Measurements from ENCODE around the gene CSMD2.

Gene CSMD2

DNA sequence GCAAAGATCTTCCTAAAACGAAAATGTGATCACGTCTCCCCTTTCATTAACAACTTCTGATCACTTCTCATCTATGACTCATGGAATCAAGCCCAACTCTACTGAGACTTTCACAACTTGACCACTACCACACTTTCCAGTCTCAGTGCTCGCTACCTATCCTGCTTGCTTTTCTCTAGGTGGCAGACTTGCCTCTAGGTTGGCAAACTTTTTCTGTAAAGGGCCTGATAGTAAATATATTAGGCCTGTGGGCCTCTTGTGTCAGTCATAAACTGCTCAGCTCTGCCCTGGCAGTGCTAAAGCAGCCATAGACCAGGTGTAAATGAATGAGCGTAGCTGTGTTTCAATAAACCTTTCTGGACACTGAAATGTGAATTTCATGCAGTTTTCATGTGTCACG, 322.7 kb downstream of the CSMD2 start:
- no peak for DNase-seq

DNA sequence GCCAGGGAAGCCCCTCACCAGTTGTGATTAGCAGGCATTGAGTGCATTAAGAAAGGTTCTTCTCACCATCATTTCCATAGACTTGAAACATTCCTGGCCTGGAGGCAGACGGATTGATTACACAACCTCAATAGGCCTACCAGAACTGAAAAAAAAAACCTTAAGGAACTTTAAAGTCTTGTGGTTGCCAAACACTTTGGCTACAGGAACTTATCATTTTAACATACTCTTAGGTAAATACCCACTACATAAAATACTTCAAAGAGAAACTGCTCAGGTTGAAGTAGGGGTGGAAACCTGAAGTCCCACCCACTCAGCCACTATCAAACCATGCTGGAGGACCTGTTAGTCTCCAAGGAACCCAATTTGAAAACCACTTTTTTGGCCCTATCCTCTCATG, 323.5 kb downstream of the CSMD2 start:
- DNase-seq, result no peak

DNA sequence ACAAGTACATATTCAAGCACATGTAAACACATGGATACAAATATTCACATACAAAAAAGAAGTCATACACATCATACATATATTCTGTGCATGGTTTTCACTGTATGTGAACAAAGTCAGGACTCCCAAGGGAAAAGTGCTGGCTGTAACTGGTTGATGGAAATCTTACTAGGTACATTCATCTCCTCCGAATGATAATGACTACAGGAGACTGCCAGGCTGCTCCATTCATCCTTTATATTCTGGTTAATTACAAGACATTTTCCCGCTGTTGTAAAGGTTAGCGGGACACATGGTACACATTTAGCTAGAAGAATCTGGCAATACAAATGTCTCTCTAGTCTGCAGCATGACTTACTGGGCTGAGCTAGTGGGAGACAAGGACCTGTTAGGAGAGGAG, 327.4 kb downstream of the CSMD2 start:
- no peak for DNase-seq

DNA sequence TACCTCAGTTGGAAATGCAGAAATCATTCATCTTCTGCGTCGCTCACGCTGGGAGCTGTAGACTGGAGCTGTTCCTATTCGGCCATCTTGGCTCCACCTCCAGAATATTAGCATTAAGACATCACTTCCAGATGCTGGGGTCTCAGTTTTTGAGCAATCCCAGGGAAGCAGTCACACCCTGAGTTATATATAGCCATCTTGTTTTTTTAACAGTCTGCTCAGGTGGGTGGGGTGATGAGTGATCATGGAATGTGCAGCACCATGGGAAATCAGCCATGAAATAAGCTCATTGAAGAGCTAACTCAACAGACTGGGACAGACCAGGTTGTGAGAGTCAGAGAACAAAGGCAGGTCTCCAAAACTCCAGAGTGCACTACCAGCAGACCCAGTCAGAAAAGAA, 328.1 kb downstream of the CSMD2 start:
- no peak for DNase-seq

DNA sequence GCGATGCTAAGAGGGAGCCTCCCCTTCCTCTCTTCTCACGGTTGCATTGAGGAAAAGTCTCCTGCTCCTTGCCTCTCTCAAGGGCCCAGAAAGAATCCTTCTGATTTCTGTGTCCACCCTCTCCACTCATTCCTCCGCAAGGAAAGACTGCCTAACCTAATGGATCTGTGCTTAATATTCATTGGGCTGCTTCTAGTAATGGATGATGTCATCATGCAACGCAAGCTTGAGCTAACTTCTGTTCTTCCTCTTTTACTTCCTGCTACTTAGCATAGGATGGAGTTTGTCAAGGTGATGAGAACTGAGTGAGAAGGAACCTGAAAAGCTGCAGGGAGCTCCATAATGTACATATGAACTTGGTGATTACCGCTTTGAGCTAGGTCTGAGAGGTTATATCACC, 336.4 kb downstream of the CSMD2 start:
- no peak for DNase-seq

DNA sequence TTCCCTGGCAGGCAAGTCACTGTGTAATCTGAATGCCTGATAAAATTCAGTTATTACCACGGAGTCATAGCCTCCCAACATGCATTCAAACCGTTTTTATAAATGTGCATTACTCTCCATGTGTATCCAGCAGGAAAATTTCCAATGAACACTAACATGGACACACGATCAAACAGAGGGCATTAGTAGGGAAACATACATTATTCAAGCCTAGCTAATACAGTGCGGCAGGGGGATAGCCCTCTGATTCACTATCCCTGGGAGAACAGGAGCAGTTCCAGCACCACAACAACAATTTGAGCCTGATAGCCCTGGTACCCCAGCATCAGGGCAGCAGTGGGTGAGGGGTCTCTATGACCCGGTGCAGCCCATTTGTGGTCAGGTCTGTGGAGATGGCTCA, 337.0 kb downstream of the CSMD2 start:
- no peak for DNase-seq

DNA sequence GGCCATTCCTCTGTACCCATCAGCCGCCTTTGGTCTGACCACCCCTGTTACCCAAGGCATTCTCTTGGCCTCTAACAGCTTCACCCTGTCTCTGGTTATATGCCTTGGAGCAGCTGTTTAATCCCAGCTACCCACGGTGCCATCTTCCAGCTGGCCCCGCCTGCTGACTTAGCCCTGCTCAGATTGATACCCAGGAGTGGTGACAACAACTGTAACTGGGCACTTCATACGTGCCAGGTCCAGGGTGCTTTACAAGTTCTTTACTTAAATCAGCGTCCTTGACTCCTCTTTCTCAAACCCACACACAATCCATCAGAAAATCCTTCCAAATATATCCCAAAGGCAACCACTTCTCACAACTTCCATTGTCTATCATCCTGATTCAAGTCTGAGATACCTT, 338.3 kb downstream of the CSMD2 start:
- no peak for DNase-seq

DNA sequence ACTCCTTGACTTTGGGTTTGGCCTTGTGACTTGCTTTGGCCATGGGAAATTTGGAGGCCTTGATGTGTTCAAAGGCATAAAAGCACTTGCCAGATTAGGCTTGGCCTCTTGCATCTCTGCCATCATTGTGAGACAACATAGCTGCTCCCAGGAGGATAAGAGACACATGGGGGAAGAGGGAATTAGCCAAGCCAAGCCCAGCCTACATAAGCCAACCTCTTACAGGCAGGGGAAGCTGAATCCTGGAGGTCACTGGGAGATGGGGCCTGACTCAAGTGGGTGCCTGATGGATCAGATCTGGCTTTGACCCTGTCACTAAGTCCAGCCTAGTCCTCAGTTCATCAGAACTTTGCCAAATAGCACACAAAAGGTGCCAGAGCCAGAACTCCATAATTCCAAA, 338.7 kb downstream of the CSMD2 start:
- no peak for DNase-seq

DNA sequence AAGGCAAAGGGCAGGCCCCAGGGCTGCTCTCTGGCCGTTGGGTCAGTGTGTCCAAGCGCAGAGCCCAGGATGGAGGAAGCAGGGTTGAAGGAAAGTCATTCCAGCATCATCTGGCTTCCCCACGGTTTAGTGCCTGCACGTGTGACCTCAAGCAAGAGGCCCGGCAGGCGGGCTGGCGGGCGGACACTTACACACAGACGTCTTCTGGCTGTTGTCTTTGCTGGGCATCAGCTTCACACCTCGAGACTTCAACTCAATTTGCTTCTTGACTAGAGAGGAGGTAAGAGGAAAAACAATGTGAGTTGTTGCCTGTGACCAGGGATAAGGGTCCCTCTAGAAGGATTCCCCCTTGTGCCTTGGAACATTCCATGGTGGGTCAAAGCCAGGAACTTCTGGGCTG, 339.5 kb downstream of the CSMD2 start:
- DNase-seq, result no peak

DNA sequence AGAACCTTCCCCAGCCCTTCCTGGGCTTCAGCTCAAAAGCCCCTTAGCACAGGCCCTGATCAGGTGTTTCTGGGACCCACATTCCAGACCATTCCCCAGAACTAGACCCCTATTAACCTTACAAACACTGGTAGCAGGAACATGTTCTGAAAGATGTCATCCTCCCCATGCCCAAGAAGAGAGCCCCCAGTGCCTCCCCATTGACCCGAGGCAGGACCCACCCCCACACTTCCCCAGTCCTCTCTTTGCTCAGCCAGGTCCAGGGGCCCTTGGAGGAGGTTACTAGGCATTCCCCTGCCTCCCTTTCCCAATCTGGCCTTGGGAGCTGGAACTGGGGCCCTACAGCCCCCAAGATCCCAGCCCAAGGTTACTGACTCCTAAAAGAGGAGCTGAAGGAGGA, 340.1 kb downstream of the CSMD2 start:
- no peak for DNase-seq

DNA sequence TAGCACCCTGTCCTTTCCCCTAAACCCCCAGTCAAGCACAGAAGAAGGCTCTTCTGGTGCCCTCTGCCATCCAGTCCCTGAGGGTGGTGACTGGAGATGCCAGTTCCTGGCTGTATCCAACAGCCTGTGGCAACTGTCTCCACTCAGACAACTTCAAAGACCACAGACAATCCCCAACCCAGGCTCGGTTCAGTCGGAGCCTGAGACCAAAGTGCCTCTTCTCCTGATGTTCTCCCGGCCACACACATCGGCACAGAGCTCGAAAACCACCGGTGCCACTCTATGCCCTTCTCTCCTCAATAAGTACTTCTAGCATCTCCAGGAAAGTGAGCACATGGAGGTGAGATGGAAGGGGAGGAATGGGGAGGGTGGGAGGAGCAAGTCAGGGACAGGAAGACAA, 340.7 kb downstream of the CSMD2 start:
- DNase-seq, result no peak

DNA sequence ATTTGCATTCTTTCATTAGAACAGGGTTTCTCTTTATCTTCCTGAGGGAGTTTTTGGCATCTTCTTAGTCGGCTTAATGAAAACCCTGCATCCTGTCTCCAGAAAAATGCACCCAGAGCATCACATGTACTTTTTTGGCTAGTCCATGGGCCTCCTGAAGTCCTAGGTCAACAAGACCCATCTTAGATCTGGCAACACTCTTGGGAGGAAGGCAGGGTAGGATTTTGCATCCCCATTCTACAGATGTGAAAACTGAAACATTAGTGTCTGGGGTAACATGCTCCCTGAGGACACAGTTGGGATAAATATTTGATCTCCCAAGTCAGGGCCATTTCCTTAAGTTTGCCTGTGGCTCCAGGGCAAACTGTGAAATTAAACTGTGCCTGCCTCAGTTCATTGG, 341.2 kb downstream of the CSMD2 start:
- no peak for DNase-seq

DNA sequence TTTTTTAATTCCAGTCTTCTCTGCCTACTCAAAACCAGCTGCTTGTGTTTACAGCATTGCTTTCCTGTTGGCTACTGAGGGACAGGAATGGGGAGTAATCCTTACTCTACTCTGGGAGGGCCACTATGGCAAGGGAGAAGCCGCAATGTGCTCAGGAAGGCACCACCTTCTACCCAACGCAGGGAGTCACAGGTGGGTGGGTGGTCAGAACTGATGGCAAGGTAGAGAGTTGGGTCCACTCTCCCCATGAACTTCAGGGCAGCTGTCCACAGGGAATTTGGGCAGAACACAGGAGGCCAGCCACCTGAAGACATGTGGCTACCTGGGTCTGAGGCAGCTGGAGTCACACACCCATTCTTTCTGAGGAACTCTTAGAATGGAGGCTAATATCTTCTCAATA, 341.6 kb downstream of the CSMD2 start:
- no peak for DNase-seq

DNA sequence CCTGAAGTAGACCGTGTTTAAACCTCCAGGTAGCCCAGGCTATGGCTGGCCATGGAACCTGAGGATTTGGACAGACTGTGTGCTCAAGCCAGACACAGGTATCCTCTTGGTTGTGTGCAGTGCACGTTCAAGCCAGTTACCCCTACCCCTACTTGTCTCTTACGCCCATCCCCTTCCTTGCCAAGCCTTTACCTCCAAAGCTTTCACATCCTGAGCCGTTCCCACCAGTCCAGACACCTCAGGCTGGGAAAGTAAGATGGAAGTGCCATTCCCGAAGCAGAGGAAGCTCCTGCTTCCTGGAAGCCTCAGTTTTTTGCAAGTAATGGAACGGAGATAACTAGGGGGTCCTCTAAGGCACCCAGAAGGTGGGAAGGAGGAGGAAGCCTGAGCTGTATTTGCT, 342.6 kb downstream of the CSMD2 start:
- DNase-seq, result no peak

DNA sequence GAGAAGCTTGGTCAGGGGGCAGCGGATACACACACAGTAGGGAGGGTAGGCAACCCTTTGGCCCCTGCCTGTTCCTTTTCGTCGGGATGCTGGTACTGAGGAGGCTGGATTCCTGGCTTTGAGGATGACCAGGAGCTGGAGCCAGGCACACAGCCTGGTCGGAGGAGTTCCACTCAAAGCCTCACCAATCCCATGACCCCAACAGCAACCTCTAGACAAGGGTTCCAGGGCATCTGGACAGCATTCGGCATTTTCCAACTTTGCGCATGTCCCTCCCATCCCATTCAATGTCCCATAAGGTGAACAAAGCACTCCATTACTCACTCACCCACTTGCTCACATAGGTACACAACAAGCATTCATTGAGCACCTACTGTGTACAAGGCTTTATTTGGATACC, 343.7 kb downstream of the CSMD2 start:
- no peak for DNase-seq

DNA sequence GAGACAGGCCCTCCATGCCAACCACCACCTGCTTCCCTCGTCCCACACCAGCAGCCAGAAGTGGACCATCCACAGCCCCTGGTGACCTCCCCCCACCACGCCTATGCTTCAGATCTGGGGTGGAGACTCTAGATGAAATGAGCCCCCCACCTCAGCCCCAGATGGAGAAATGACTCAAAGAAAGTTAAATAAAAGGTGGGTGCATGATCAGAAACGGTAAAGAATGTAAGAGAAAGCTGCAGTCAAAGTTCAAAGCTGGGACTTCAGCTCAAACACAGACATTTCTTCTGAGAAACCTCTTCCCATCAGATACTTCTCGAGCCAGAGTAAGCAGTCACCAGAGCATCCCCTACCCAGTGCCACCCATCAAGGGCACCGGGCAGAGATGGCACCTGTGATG, 344.2 kb downstream of the CSMD2 start:
- DNase-seq, result no peak

DNA sequence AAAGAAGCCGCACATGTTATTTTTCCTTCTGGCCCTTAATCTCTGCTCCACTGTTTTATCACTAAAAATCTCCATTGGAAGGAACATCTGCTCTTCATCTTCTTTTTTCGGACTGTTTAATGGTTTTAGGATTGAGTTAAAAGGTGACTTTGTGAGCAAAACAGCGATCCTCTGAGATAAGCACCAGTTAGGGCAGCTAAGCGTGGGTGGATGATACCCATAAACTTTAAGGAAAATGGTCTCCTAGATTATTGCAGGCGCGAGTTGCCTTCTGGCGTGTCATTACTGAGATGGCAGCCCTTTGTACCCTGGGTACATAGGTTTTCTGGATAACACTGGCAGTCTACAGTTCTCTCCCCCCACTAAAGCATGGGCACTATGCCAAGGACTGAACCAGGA, 345.1 kb downstream of the CSMD2 start:
- no peak for DNase-seq

DNA sequence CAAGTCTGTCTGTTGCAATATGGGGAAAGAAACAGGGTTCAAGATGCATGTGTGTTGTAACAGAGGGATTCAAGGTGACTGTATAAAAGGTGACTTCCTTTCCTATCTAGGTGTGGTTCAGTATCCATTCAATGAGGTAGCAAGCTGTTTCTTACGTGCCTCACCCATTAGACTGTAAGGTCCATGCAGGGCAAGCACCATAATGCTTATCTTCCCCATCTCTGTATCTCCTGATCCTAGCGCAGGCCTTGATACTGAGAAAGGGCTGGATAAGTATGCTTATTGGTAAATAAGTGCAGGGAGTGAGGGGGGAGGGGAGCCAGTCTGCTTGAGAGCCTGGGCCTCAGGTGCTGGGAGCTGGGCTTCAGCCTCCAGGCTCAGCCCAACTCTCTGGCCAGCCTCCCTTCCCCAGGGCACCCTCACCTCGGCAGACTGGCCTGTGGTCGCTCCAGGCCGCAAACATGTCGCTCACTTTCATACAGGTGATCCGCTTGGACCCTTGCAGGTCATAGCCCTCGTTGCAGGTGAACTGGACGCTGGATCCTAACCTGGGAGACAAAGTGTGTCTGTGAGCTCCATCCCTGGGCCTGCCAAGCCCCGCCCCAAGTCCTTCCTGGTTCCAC, 345.6 kb downstream of the CSMD2 start:
- no peak for DNase-seq

DNA sequence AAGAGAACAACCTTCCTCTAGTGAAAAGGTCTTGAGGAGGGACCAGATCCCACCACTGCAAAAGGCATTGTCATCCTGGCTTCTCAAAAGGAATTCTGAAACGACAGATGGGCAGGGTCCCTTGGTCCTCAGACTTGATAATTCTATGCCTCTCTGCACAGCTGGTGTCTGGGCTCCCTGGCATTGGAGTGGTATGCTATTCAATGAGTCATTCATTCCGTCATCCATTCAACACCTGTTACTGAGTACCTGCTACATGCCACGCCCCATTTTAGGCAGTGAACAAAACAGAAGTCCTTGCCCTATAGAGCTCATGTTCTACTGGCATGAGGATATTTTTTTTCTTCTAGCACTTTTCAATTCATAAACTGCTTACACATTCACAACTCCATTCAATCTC, 347.0 kb downstream of the CSMD2 start:
- DNase-seq, result no peak

DNA sequence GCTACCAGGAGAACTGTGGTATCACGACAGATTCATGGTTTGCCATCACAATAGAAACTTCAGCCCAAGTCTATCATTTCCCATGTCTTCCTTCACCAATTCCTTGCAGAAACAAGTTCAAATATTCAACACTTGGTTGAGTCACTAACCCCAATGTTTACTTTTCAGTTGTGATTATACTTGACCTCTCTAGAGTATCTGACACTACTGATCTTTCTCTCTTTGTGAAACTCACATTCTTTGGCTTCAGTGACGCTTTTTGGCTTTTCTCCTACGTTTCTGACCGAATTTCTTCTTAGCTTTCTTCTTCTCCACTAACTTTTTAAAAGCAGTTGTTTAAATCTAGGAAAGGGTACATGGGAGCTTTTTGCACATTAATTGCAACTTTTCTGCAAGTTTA, 350.0 kb downstream of the CSMD2 start:
- DNase-seq, result no peak

DNA sequence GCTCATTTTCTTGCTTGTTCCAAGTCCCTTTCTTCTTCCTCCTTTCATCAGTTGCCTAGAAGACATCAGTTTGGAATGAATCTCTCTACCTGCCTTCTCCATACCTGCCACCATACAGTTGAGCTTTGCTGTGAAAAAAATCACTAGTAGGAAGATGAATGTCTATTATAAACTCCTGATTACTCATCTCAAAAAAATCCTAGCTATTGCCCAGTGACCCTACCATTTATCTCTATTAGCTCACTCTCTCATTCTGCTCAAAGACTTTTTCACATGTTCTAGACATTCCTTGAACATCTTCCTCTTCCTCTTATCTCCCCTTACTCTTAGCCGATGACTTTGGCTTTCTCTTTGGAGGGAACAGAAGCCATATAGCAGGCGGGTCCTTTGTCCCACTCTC, 350.9 kb downstream of the CSMD2 start:
- no peak for DNase-seq

DNA sequence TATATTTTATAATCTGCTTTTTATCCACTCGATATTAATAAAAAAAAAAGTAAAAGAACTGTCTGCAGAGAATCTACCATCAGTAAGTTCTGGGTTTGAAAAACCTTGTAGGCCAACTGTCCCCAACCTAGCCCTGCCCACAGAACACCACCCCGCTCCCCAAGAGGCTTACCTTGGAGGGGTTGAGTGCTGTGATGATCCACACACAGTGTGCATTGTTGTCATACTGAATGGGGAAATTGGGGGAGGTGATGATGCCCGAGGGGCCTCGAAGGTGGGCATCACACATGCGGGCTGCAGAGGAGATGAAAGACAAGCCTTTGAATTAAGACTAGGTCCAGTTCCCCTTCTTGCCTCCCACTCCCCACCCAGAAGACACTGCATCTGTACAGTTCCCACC, 354.5 kb downstream of the CSMD2 start:
- no peak for DNase-seq

DNA sequence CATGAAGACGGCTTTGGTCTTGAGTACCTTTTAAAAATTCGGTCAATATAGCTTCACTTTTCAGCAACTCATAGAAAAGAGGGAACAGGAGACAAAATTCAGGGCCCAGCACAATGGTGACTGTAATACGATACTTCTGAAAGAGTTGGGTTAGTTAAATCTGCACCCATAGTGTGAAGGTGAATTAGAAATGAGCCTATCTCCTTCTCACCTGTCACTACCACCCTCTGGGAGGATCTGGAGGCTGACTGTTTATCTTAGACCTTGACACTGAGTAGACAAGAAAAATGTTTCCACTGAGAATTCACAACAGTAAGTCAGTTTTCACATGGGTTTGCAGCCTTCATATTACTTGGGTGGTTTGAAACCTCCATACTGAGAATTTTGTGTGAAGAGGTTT, 359.0 kb downstream of the CSMD2 start:
- DNase-seq, result no peak

DNA sequence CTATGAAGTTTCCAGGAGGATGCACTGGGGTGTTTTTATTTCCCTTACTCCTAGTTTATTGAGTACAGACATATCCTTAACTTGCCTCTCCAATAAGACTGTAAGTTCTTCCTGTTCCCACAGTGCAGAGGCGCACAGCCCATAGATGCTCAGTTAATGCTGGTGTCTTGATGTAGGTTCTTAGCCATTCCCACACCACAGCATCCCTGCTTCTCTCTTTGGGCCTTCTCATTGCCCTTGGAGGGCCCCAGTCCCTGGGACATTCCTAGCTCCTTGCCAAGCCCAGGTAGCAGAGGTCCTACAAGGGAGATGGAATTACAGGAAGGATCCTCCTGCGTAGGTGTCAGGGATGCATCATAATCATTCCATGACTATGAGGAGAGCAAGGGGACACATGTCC, 362.8 kb downstream of the CSMD2 start:
- DNase-seq, result no peak

DNA sequence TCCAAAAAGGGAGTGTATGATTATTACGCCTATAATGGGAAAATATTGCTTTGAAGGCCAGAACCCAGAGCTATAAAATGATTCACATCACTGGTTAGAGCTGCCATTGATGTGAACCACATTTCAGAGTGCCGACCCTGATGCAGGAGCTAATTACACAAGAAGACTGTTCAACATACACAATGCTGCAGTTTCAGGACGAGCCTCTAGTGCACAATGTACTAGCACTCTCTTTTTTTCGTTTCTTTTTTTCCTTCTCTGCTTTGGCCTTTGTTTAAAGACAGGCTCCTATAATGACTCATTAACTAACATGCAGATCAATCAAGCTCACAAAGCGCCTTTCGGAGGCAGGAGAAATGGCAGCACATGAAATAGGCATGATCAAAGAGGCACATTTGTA, 367.2 kb downstream of the CSMD2 start:
- no peak for DNase-seq

DNA sequence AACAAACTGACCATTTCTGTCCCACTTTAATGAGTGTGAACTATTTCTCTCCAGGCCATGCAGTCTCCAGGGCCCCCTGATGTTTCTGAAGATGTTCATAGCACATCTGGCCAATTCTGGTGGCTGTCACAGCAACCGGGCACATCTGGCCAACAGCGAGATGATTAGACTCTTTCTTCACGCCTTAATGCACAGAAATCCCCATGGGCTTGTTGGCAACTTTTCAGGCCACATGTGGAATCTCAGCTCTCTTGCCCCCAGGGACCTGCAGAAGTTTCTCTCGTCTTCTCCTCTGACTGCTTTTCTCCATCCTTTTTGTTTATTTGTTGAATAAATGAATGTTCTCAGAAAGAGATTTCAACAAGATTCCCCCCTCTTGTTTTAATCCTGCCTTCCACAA, 372.4 kb downstream of the CSMD2 start:
- DNase-seq, result no peak

Measured in bone marrow (tissue), 2 donors.